Measurements from ENCODE around the gene KYAT1.
"Not testable (repeated sequence)": the region's sequence is repeated elsewhere in the genome, so short reads cannot be mapped to it uniquely, and the experiment has no call there.

KYAT1 gene

GRCh38 chr9:128885376-128885775 is 3.6 kb upstream of the KYAT1 start:
- no peak for DNase-seq (ENCODE audit: low read depth, low spot score)

- no peak for DNase-seq (ENCODE audit: low read depth, low spot score)
These were observed 2.4 kb upstream of the KYAT1 start for GRCh38 chr9:128884164-128884563.

- no peak for DNase-seq (ENCODE audit: low read depth, low spot score)
These were observed 1.2 kb upstream of the KYAT1 start for GRCh38 chr9:128882677-128883603.

GRCh38 chr9:128877852-128878251 is 3.9 kb downstream of the KYAT1 start:
- no peak for DNase-seq (ENCODE audit: low read depth, low spot score)

GRCh38 chr9:128870941-128871265 is 10.8 kb downstream of the KYAT1 start:
- DNase-seq (ENCODE audit: low read depth, low spot score): not testable (repeated sequence)

- DNase-seq (ENCODE audit: low read depth, low spot score): no peak
These were observed 11.4 kb downstream of the KYAT1 start for GRCh38 chr9:128870128-128870940.

GRCh38 chr9:128863647-128864046 is 18.1 kb downstream of the KYAT1 start:
- DNase-seq (ENCODE audit: low read depth, low spot score): no peak

- no peak for DNase-seq (ENCODE audit: low read depth, low spot score)
These were observed 19.3 kb downstream of the KYAT1 start for GRCh38 chr9:128862401-128862851.

- no peak for DNase-seq (ENCODE audit: low read depth, low spot score)
These were observed 20.2 kb downstream of the KYAT1 start for GRCh38 chr9:128861501-128861900.

- DNase-seq (ENCODE audit: low read depth, low spot score): no peak
These were observed 20.8 kb downstream of the KYAT1 start for GRCh38 chr9:128860937-128861336.

- not testable (repeated sequence) for DNase-seq (ENCODE audit: low read depth, low spot score)
These were observed 23.3 kb downstream of the KYAT1 start for GRCh38 chr9:128858476-128858875.

GRCh38 chr9:128854454-128854853 is 27.3 kb downstream of the KYAT1 start:
- DNase-seq (ENCODE audit: low read depth, low spot score): not testable (repeated sequence)

- DNase-seq (ENCODE audit: low read depth, low spot score): not testable (repeated sequence)
These were observed 29.1 kb downstream of the KYAT1 start for GRCh38 chr9:128852646-128853045.

- not testable (repeated sequence) for DNase-seq (ENCODE audit: low read depth, low spot score)
These were observed 29.8 kb downstream of the KYAT1 start for GRCh38 chr9:128851779-128852600.

GRCh38 chr9:128851024-128851423 is 30.7 kb downstream of the KYAT1 start:
- DNase-seq (ENCODE audit: low read depth, low spot score): not testable (repeated sequence)

GRCh38 chr9:128847803-128848202 is 33.9 kb downstream of the KYAT1 start:
- no peak for DNase-seq (ENCODE audit: low read depth, low spot score)

GRCh38 chr9:128846680-128847030 is 35.1 kb downstream of the KYAT1 start:
- DNase-seq (ENCODE audit: low read depth, low spot score): no peak

- no peak for DNase-seq (ENCODE audit: low read depth, low spot score)
These were observed 36.4 kb downstream of the KYAT1 start for GRCh38 chr9:128845186-128845931.

- DNase-seq (ENCODE audit: low read depth, low spot score): not testable (repeated sequence)
These were observed 38.6 kb downstream of the KYAT1 start for GRCh38 chr9:128843171-128843570.

GRCh38 chr9:128841694-128842492 is 39.9 kb downstream of the KYAT1 start:
- no peak for DNase-seq (ENCODE audit: low read depth, low spot score)

Measured in smooth muscle cell of the brain vasculature (primary cell).